Measurements from ENCODE around the gene TSHZ2.

DNA sequence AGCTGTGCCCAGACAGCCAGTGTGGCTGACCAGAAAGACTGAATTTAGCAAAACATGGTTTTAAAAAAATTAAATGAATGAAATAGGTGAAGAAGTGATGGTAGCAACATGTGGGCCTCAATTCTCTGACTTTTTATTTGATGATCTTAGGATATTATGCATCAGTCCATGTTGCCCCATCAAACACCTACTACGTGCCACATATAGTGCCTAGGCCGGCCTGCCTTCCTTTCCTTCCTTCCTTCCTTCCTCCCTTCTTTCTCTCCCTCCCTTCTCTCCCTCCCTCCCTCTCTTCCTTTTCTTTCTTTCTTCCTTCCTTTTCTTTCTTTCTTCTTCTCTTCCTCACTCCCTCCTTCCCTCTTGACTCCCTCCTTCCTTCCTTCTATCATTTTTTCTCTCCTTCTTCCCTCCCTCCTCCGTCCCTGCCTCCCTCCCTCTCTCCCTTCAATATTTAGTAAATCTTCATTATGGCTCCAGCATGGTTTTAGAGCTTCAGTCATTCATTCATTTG lies 209.8 kb downstream of the TSHZ2 start:
- no peak for TF ChIP-seq RAD21 (IDR thresholded peaks at IDR 0.05; ENCODE audit: low read depth)
- TF ChIP-seq, protein P1, sequence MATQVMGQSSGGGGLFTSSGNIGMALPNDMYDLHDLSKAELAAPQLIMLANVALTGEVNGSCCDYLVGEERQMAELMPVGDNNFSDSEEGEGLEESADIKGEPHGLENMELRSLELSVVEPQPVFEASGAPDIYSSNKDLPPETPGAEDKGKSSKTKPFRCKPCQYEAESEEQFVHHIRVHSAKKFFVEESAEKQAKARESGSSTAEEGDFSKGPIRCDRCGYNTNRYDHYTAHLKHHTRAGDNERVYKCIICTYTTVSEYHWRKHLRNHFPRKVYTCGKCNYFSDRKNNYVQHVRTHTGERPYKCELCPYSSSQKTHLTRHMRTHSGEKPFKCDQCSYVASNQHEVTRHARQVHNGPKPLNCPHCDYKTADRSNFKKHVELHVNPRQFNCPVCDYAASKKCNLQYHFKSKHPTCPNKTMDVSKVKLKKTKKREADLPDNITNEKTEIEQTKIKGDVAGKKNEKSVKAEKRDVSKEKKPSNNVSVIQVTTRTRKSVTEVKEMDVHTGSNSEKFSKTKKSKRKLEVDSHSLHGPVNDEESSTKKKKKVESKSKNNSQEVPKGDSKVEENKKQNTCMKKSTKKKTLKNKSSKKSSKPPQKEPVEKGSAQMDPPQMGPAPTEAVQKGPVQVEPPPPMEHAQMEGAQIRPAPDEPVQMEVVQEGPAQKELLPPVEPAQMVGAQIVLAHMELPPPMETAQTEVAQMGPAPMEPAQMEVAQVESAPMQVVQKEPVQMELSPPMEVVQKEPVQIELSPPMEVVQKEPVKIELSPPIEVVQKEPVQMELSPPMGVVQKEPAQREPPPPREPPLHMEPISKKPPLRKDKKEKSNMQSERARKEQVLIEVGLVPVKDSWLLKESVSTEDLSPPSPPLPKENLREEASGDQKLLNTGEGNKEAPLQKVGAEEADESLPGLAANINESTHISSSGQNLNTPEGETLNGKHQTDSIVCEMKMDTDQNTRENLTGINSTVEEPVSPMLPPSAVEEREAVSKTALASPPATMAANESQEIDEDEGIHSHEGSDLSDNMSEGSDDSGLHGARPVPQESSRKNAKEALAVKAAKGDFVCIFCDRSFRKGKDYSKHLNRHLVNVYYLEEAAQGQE (IDR thresholded peaks at IDR 0.05; ENCODE audit: low read depth) = no peak
- TF ChIP-seq TCF12 (IDR thresholded peaks at IDR 0.05; ENCODE audit: low read depth) = no peak
- no peak for TF ChIP-seq FOXM1 (IDR thresholded peaks at IDR 0.05; ENCODE audit: borderline replicate concordance, low read depth)
- no peak for TF ChIP-seq EP300 (IDR thresholded peaks at IDR 0.05; ENCODE audit: borderline replicate concordance)
- TF ChIP-seq YY1 (IDR thresholded peaks at IDR 0.05; ENCODE audit: low read depth) = no peak
- TF ChIP-seq CEBPB (IDR thresholded peaks at IDR 0.05) = no peak
- TF ChIP-seq CREB1 (IDR thresholded peaks at IDR 0.05; ENCODE audit: low read depth) = no peak
- TF ChIP-seq, protein P2, sequence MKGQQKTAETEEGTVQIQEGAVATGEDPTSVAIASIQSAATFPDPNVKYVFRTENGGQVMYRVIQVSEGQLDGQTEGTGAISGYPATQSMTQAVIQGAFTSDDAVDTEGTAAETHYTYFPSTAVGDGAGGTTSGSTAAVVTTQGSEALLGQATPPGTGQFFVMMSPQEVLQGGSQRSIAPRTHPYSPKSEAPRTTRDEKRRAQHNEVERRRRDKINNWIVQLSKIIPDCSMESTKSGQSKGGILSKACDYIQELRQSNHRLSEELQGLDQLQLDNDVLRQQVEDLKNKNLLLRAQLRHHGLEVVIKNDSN (IDR thresholded peaks at IDR 0.05) = no peak

All from Ishikawa (cell line).